Measurements from ENCODE around the gene DTX3. TPM values are rescaled to one million over a fixed set of nuclear protein-coding genes. Genes with fewer than 3 reads are reported as not detected.

DTX3 gene
- 4.7 and 5.3 TPM in 2 replicates for total RNA-seq

GRCh38 chr12:57604454-57604991 is at the start of gene DTX3:
DTX3 (plus strand) TSS chr12:57604824; CDS start chr12:57606518, 1,694 bp downstream.

GRCh38 chr12:57590864-57591781 is 13.5 kb upstream of the DTX3 start, which contains the start of gene PIP4K2C:
PIP4K2C (plus strand) TSS chr12:57591192; CDS start chr12:57591290, 98 bp downstream.

GRCh38 chr12:57611108-57611826 is 6.6 kb downstream of the DTX3 start, which contains the start of gene ARHGEF25:
ARHGEF25 (plus strand) TSS chr12:57611435; CDS start chr12:57611895, 460 bp downstream.

GRCh38 chr12:57632958-57633840 is 28.6 kb downstream of the DTX3 start, which contains the start of gene B4GALNT1:
B4GALNT1 (minus strand) TSS chr12:57633201; CDS start chr12:57632132, 1,069 bp downstream.

Other genes starting within 250 kb of the DTX3 start
- gene R3HDM2, start 173.8 kb upstream of the DTX3 start, total RNA-seq: 15.2 and 18.1 TPM in 2 replicates
- not detected in 2 replicates for gene INHBC, start 170.0 kb upstream of the DTX3 start, total RNA-seq
- gene INHBE, start 149.5 kb upstream of the DTX3 start, total RNA-seq: 0.36 and 1.1 TPM in 2 replicates
- not detected in 2 replicates for gene GLI1, start 145.0 kb upstream of the DTX3 start, total RNA-seq
- under 0.01 and 2.9 TPM in 2 replicates for gene ARHGAP9, start 125.0 kb upstream of the DTX3 start, total RNA-seq
- 82.6 and 93.7 TPM in 2 replicates for gene MARS1, start 116.8 kb upstream of the DTX3 start, total RNA-seq
- 43.5 and 52.7 TPM in 2 replicates for gene DDIT3, start 84.3 kb upstream of the DTX3 start, total RNA-seq
- 9.9 and 15.0 TPM in 2 replicates for gene MBD6, start 82.0 kb upstream of the DTX3 start, total RNA-seq
- gene DCTN2, start 57.6 kb upstream of the DTX3 start, total RNA-seq: 126 and 150 TPM in 2 replicates
- gene KIF5A, start 54.8 kb upstream of the DTX3 start, total RNA-seq: not detected in 2 replicates
- 11.0 and 19.4 TPM in 2 replicates for gene PIP4K2C, start 13.6 kb upstream of the DTX3 start, total RNA-seq
- gene ARHGEF25, start 6.6 kb downstream of the DTX3 start, total RNA-seq: 10.5 and 11.0 TPM in 2 replicates
- gene B4GALNT1, start 28.4 kb downstream of the DTX3 start, total RNA-seq: 0.16 and 0.18 TPM in 2 replicates
- gene OS9, start 89.3 kb downstream of the DTX3 start, total RNA-seq: 310 and 312 TPM in 2 replicates
- 0.18 and 0.32 TPM in 2 replicates for gene AGAP2, start 133.9 kb downstream of the DTX3 start, total RNA-seq
- 70.0 and 70.2 TPM in 2 replicates for gene TSPAN31, start 140.2 kb downstream of the DTX3 start, total RNA-seq
- gene CDK4, start 147.5 kb downstream of the DTX3 start, total RNA-seq: 155 and 176 TPM in 2 replicates
- 2.9 and 3.2 TPM in 2 replicates for gene MARCHF9, start 150.3 kb downstream of the DTX3 start, total RNA-seq
- gene CYP27B1, start 162.3 kb downstream of the DTX3 start, total RNA-seq: 11.4 TPM in 1 of 2 replicates, not detected in the other
- gene METTL1, start 167.3 kb downstream of the DTX3 start, total RNA-seq: 11.8 and 16.6 TPM in 2 replicates
- 8.7 and 14.6 TPM in 2 replicates for gene EEF1AKMT3, start 167.8 kb downstream of the DTX3 start, total RNA-seq
- gene TSFM, start 178.0 kb downstream of the DTX3 start, total RNA-seq: 15.5 and 25.4 TPM in 2 replicates
- gene AVIL, start 213.9 kb downstream of the DTX3 start, total RNA-seq: 2.2 and 2.8 TPM in 2 replicates
- gene CTDSP2, start 241.9 kb downstream of the DTX3 start, total RNA-seq: 103 and 138 TPM in 2 replicates

All from cardiac atrium fibroblast (primary cell).